ENCODE results near the gene C20orf173. TPM values are rescaled to one million over a fixed set of nuclear protein-coding genes. Genes with fewer than 3 reads are reported as not detected.

C20orf173 gene
- total RNA-seq, 1 donor: not detected

DNA sequence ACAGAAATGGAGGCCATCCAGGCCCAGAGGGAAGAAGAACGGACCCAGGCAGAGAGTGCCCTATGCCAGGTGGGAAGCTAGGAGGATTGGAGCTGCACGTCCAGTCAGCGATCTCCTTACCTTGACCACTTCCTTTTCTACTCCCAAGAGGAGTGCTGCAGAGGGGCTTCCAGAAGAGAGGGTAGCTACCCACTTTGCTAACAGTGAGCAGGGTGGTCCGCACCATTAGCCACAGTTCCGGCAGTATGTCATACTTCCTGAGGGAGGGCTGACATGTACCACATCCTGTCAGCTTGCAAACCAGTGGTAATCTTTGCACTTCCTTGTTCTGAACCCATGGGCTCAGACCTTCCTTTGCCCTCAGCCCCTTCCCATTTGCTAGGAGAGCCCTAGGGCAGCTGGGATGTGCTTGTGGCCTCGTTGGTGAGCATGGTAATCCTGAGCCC lies 38.7 kb downstream of the C20orf173 start:
- TF ChIP-seq, protein P1, sequence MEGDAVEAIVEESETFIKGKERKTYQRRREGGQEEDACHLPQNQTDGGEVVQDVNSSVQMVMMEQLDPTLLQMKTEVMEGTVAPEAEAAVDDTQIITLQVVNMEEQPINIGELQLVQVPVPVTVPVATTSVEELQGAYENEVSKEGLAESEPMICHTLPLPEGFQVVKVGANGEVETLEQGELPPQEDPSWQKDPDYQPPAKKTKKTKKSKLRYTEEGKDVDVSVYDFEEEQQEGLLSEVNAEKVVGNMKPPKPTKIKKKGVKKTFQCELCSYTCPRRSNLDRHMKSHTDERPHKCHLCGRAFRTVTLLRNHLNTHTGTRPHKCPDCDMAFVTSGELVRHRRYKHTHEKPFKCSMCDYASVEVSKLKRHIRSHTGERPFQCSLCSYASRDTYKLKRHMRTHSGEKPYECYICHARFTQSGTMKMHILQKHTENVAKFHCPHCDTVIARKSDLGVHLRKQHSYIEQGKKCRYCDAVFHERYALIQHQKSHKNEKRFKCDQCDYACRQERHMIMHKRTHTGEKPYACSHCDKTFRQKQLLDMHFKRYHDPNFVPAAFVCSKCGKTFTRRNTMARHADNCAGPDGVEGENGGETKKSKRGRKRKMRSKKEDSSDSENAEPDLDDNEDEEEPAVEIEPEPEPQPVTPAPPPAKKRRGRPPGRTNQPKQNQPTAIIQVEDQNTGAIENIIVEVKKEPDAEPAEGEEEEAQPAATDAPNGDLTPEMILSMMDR (IDR thresholded peaks at IDR 0.05; ENCODE audit: insufficient read depth, low read depth, low read length): no peak
- no peak for DNase-seq (ENCODE audit: low read depth)

DNA sequence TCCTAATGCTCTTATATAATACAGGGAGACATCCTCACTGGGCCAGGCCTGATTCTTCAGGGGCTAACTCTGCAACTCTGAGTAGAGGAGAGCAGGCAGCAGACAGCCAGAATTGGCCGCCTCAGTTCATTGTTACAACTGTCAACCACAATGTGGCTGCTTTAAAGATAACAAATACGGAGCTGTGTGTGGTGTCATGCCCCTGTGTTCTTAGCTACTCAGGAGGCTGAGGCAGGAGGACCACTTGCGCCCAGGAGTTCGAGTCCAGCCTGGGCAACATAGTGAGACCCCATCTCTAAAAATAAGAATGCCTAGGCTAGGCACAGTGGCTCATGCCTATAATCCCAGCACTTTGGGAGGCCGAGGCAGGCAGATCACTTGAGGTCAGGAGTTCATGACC lies 39.7 kb downstream of the C20orf173 start:
- TF ChIP-seq, protein P1 (IDR thresholded peaks at IDR 0.05; ENCODE audit: insufficient read depth, low read depth, low read length): no peak
- no peak for DNase-seq (ENCODE audit: low read depth)
- no peak overlapping the region for H3K4me3 ChIP-seq (ENCODE audit: low read depth, low read length)

More for the DNA sequence above, 38.7 kb downstream of the C20orf173 start:
- H3K4me3 ChIP-seq (ENCODE audit: low read depth, low read length): no peak overlapping the region

DNA sequence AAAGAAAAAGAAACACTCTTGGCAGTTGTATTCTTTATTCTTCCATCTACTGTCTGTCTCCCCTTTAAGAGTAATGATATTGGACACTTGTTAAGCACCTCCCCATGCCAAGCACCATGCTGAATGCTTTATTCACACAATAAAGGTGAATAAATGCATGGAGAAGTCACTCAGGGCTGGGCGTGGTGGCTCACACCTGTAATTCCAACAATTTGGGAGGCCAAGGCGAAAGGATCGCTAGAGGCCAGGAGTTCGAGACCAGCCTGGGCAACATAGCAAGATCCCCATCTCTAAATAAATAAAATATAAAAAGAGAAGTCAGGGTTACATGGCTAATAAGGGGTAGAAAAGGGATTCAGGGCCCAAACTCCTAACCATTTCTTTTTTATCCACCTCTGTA lies 42.0 kb downstream of the C20orf173 start:
- no peak for DNase-seq (ENCODE audit: low read depth)
- TF ChIP-seq, protein P1 (IDR thresholded peaks at IDR 0.05; ENCODE audit: insufficient read depth, low read depth, low read length): no peak
- no peak overlapping the region for H3K4me3 ChIP-seq (ENCODE audit: low read depth, low read length)

DNA sequence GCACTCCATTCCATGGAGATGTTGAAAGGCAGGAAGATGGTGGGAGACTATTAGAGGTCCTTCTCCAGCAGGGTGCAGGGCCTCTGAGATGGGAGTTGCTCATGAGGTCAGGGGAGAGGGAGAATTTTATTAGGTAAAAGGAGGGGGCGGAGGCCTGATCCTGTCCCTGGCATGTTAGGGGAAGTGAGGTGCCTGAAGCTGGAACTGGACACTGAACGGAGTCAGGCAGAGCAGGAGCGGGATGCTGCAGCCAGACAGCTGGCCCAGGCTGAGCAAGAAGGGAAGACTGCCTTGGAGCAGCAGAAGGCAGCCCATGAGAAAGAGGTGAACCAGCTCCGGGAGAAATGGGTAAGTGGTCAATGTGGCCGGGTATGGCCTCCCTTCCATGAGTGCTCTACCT lies 49.7 kb downstream of the C20orf173 start:
- H3K4me3 ChIP-seq (ENCODE audit: low read depth, low read length): no peak overlapping the region
- TF ChIP-seq, protein P1 (IDR thresholded peaks at IDR 0.05; ENCODE audit: insufficient read depth, low read depth, low read length): no peak
- DNase-seq (ENCODE audit: low read depth): no peak

DNA sequence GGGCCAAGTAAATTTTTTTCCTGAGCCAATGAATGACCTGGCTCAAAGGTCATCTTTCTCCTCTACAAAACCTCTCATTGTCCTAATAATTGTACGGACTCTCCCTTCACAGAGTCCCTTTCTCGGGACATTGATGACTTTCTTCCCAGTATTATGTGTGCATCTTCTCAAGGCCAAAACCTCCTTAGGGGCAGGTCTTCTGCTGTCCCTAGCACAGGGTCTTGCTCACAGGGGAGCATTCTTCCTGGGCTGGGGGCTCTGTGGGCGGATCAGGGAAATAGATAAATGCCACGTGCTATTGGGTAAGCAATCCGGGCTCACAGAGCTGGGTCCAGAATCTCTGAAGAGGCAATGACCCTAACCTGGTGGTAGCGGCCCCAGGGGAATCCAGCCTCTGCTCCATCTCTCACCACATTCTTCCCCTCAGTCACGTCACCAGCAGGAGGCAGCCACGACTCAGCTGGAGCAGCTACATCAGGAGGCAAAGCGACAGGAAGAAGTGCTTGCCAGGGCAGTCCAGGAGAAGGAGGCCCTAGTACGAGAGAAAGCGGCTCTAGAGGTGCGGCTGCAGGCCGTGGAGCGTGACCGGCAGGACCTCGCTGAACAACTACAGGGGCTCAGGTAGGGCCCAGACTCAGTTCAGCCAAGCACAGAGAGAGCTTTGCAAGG lies 50.5 kb downstream of the C20orf173 start:
- no peak for DNase-seq (ENCODE audit: low read depth)

More for the DNA sequence above, 50.5 kb downstream of the C20orf173 start:
- TF ChIP-seq, protein P1 (IDR thresholded peaks at IDR 0.05; ENCODE audit: insufficient read depth, low read depth, low read length): peak; percentile 8
- H3K4me3 ChIP-seq (ENCODE audit: low read depth, low read length): no peak overlapping the region

Other genes with a start within 250 kb of the C20orf173 start
- 107 and 123 TPM in 2 replicates for gene EIF6, start 244.9 kb downstream of the C20orf173 start, total RNA-seq
- not detected in 2 replicates for gene FAM83C, start 237.2 kb downstream of the C20orf173 start, total RNA-seq
- gene UQCC1, start 117.7 kb downstream of the C20orf173 start, total RNA-seq: 23.5 and 33.2 TPM in 2 replicates
- 8.1 and 10.8 TPM in 2 replicates for gene GDF5, start 91.4 kb downstream of the C20orf173 start, total RNA-seq
- 14.5 and 22.0 TPM in 2 replicates for gene CEP250, start 74.1 kb downstream of the C20orf173 start, total RNA-seq
- gene ERGIC3, start 12.4 kb upstream of the C20orf173 start, total RNA-seq: 278 and 325 TPM in 2 replicates
- gene SPAG4, start 86.2 kb upstream of the C20orf173 start, total RNA-seq: 5.6 and 8.1 TPM in 2 replicates
- 92.0 and 143 TPM in 2 replicates for gene CPNE1, start 135.2 kb upstream of the C20orf173 start, total RNA-seq
- gene RBM12, start 135.2 kb upstream of the C20orf173 start, total RNA-seq: 50.9 and 56.1 TPM in 2 replicates
- gene NFS1, start 169.7 kb upstream of the C20orf173 start, total RNA-seq: 37.0 and 40.6 TPM in 2 replicates
- 143 and 189 TPM in 2 replicates for gene ROMO1, start 169.8 kb upstream of the C20orf173 start, total RNA-seq
- gene RBM39, start 212.6 kb upstream of the C20orf173 start, total RNA-seq: 279 and 372 TPM in 2 replicates
- 32.5 and 34.5 TPM in 2 replicates for gene PHF20, start 242.4 kb upstream of the C20orf173 start, total RNA-seq